Neural cell (in vitro differentiated cells): ENCODE results near the gene SNRNP25.

Experiments used
- CTCF ChIP-seq: fragments of 450-650 bp; IDR thresholded peaks from 2 replicates; pipeline ENCODE4 v1.5.1; 2014; ENCODE audit warnings: antibody characterized with exemption, mild to moderate bottlenecking, moderate library complexity; ENCODE audit not compliant: poor library complexity, severe bottlenecking
- EP300 ChIP-seq: fragments of 450-650 bp; conservative IDR thresholded peaks from 2 replicates; pipeline ENCODE4 v1.6.1; 2014; ENCODE audit warnings: antibody characterized with exemption, mild to moderate bottlenecking, moderate library complexity; ENCODE audit not compliant: poor library complexity, severe bottlenecking
- EZH2 ChIP-seq: fragments of 200-600, 300-800 bp; shearing (Covaris generic), sonication (generic); IDR thresholded peaks from 2 replicates; pipeline ENCODE4 v1.6.1; 2014; ENCODE audit warnings: antibody characterized with exemption, low read length, borderline replicate concordance, mild to moderate bottlenecking; ENCODE audit not compliant: insufficient read depth, poor library complexity, severe bottlenecking
- MXI1 ChIP-seq: fragments of 450-650 bp; conservative IDR thresholded peaks from 2 replicates; pipeline ENCODE4 v1.6.1; 2014; ENCODE audit warnings: antibody characterized with exemption, mild to moderate bottlenecking; ENCODE audit not compliant: poor library complexity, severe bottlenecking
- POLR2AphosphoS5 ChIP-seq: IDR thresholded peaks from 2 replicates; pipeline ENCODE4 v1.6.1; 2012
- RAD21 ChIP-seq: fragments of 450-650 bp; conservative IDR thresholded peaks from 2 replicates; pipeline ENCODE4 v1.6.1; 2014; ENCODE audit warnings: antibody characterized with exemption, mild to moderate bottlenecking, moderate library complexity
- REST ChIP-seq: IDR thresholded peaks from 2 replicates; pipeline ENCODE4 v1.6.1; 2012; ENCODE audit warnings: borderline replicate concordance
- SMC3 ChIP-seq: fragments of 450-650 bp; conservative IDR thresholded peaks from 2 replicates; pipeline ENCODE4 v1.6.1; 2014; ENCODE audit warnings: antibody characterized with exemption, mild to moderate bottlenecking, moderate library complexity; ENCODE audit not compliant: poor library complexity
- TAF1 ChIP-seq: IDR thresholded peaks from 2 replicates; pipeline ENCODE4 v1.6.1; 2012; ENCODE audit warnings: low read depth

- no peak for TF ChIP-seq CTCF
- TF ChIP-seq MXI1 = no peak
- TF ChIP-seq SMC3 = no peak
- no peak for TF ChIP-seq POLR2AphosphoS5
- no peak for TF ChIP-seq EP300
- TF ChIP-seq EZH2 = no peak
- TF ChIP-seq REST = no peak
- no peak for TF ChIP-seq TAF1
- no peak for TF ChIP-seq RAD21
These were observed 48.0 kb downstream of the SNRNP25 start for GRCh38 chr16:101586-101985.
